CD14-positive monocyte (primary cell): Measurements from ENCODE around the gene DGCR2. TPM values are rescaled to one million over a fixed set of nuclear protein-coding genes. Genes with fewer than 3 reads are reported as not detected.
A peak's percentile ranks its signal among the peaks of the same experiment; 100 is the strongest.

Experiments used
- DNase-seq, 3 donors: peaks; one replicate each; pipeline ENCODE4 v3.0.0-alpha.2; 2011 to 2022
- H2AFZ ChIP-seq: 2 replicates; pipeline ENCODE4 v1.6.0; 2012; ENCODE audit warnings: mild to moderate bottlenecking, low read depth, low read length, inconsistent platforms; ENCODE audit not compliant: insufficient read depth, poor library complexity, severe bottlenecking
- H3K27ac ChIP-seq, 2 donors: 1 replicate in 1 of 2; 2 replicates in 1 of 2; pipeline ENCODE4 v1.5.1; 2012 to 2013; ENCODE audit warnings: low read length in 2 of 2, control low read depth in 1 of 2, inconsistent platforms in 1 of 2, low read depth in 1 of 2, mild to moderate bottlenecking in 1 of 2
- H3K27me3 ChIP-seq, 2 donors: one replicate each; pipeline versions ENCODE4 v1.6.0 to v1.6.1; 2011 to 2013; ENCODE audit warnings: low read length in 2 of 2; ENCODE audit not compliant: control insufficient read depth in 2 of 2, insufficient read depth in 2 of 2
- H3K36me3 ChIP-seq, 2 donors: replicated peaks in 1 of 2; 1 replicate in 1 of 2; 2 replicates in 1 of 2; pipeline versions ENCODE4 v1.5.1 to v1.6.1; 2012 to 2013; ENCODE audit warnings: low read length in 2 of 2, control low read depth in 1 of 2, inconsistent platforms in 1 of 2, mild to moderate bottlenecking in 1 of 2; ENCODE audit not compliant: insufficient read depth in 2 of 2, control insufficient read depth in 1 of 2
- H3K4me1 ChIP-seq, 2 donors: 1 replicate in 1 of 2; 2 replicates in 1 of 2; pipeline versions ENCODE4 v1.5.1 to v1.6.1; 2012 to 2013; ENCODE audit warnings: low read length in 2 of 2, control low read depth in 1 of 2, inconsistent platforms in 1 of 2, mild to moderate bottlenecking in 1 of 2, moderate library complexity in 1 of 2; ENCODE audit not compliant: insufficient read depth in 2 of 2, control insufficient read depth in 1 of 2
- H3K4me2 ChIP-seq: replicated peaks from 2 replicates; pipeline ENCODE3; 2012; ENCODE audit warnings: low read length, moderate library complexity, mild to moderate bottlenecking; ENCODE audit not compliant: poor library complexity, severe bottlenecking; ENCODE audit errors: extremely low read depth
- H3K4me3 ChIP-seq, 3 experiments: fragments of 200-600 bp in 1 of 3; sonication (generic) in 1 of 3; replicated peaks in 1 of 3; 1 replicate in 2 of 3; 2 replicates in 1 of 3; pipeline ENCODE4 v1.5.1; 2011 to 2013; ENCODE audit warnings: low read length in 3 of 3, mild to moderate bottlenecking in 3 of 3, control low read depth in 2 of 3, low read depth in 2 of 3, inconsistent platforms in 1 of 3, moderate library complexity in 1 of 3
- H3K79me2 ChIP-seq: 2 replicates; pipeline ENCODE4 v1.6.0; 2012; ENCODE audit warnings: mild to moderate bottlenecking, control low read depth, inconsistent platforms, low read length, moderate library complexity; ENCODE audit not compliant: insufficient read depth
- H3K9ac ChIP-seq: 2 replicates; pipeline ENCODE4 v1.6.0; 2017; ENCODE audit warnings: low read length, mild to moderate bottlenecking; ENCODE audit not compliant: insufficient read depth, poor library complexity, severe bottlenecking
- H3K9me3 ChIP-seq, 2 donors: replicated peaks in 1 of 2; 1 replicate in 1 of 2; 2 replicates in 1 of 2; pipeline versions ENCODE4 v1.5.1 to v1.6.1; 2012 to 2013; ENCODE audit warnings: low read length in 2 of 2, control low read depth in 1 of 2; ENCODE audit not compliant: control insufficient read depth in 1 of 2, insufficient read depth in 1 of 2
- H4K20me1 ChIP-seq: 2 replicates; pipeline ENCODE4 v1.6.0; 2012; ENCODE audit warnings: mild to moderate bottlenecking, low read length, control low read depth, moderate library complexity; ENCODE audit not compliant: insufficient read depth
- H3K27ac Mint-ChIP-seq, 7 donors: one replicate each; pipeline ENCODE4 v1.8.0; 2020; ENCODE audit warnings: mild to moderate bottlenecking in 7 of 7, mixed read lengths in 7 of 7, moderate library complexity in 6 of 7, inconsistent platforms in 2 of 7
- H3K27me3 Mint-ChIP-seq, 3 donors: one replicate each; pipeline ENCODE4 v1.8.0; 2021 to 2022; ENCODE audit warnings: low read depth in 3 of 3, mild to moderate bottlenecking in 3 of 3, mixed read lengths in 3 of 3, moderate library complexity in 3 of 3, inconsistent platforms in 1 of 3
- H3K36me3 Mint-ChIP-seq, 2 donors: one replicate each; pipeline ENCODE4 v1.8.0; 2020; ENCODE audit warnings: mixed read lengths in 2 of 2, inconsistent platforms in 1 of 2, mild to moderate bottlenecking in 1 of 2
- H3K4me1 Mint-ChIP-seq: one replicate; pipeline ENCODE4 v1.8.0; 2020; ENCODE audit warnings: mild to moderate bottlenecking, mixed read lengths
- H3K4me3 Mint-ChIP-seq, 2 donors: one replicate each; pipeline ENCODE4 v1.8.0; 2020; ENCODE audit warnings: mild to moderate bottlenecking in 2 of 2, mixed read lengths in 2 of 2, moderate library complexity in 1 of 2
- H3K9me3 Mint-ChIP-seq, 7 donors: one replicate each; pipeline ENCODE4 v1.8.0; 2020 to 2022; ENCODE audit warnings: mixed read lengths in 7 of 7, mild to moderate bottlenecking in 6 of 7, moderate library complexity in 6 of 7, inconsistent platforms in 2 of 7
- WGBS: methylation state at CpG from one replicate; pipeline ENCODE4 v1.1.5; 2013; ENCODE audit warnings: missing lambda C conversion rate; ENCODE audit not compliant: insufficient coverage; 5-methylcytosine and 5-hydroxymethylcytosine counted together
- intact Hi-C, 2 donors: fragments of 100-400 bp; cut with micrococcal nuclease; formaldehyde crosslinking; loops; one replicate each; pipeline versions ENCODE4 v1.15.0 to v1.15.1; 2023
- polyA plus RNA-seq, 3 donors: library from polyadenylated mRNA; depleted of rRNA in 1 of 3; unstranded in 2 of 3; stranded (reverse) in 1 of 3; fragments of 300-500 nt in 2 of 3; fragments of >200 nt in 1 of 3; fragmentation: Illumina TruSeq in 2 of 3; gene quantifications; 1 replicate in 2 of 3; 2 replicates in 1 of 3; pipeline ENCODE4 v1.2.3, GENCODE V29; 2012 to 2021
- TF ChIP-seq, protein P1 (sequence below): fragments of 200-600 bp; IDR thresholded peaks from one replicate; pipeline ENCODE4 v1.8.0; 2022; ENCODE audit warnings: antibody characterized with exemption, mild to moderate bottlenecking

Gene DGCR2
- polyA plus RNA-seq, 3 donors, result 28.9 to 37.0 (median 36.2) TPM

DNA sequence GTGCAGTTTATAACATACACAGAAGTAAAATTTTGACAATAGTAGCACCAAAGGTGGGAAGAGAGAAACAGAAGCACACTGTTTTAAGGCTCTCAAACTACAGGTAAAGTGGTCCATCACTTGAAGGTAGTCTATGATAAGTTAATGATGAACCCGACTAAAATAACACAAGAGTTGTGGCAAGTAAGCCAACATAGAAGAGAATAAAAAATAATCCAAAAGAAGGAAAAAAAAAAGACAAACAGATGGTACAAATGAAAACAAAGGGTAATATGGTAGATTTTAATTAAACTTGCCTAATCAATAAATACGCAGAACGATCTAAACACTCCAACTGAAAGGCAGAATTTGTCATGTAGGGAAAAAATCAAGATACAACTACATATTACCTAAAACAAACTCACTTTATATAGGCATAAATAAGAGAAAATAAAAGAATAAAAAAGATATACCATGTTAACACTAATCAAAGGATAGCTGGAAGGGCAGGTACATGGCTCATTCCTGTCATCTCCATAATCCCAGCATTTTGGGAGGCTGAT is 31.6 kb downstream of the DGCR2 start:
- Histone ChIP-seq H3K79me2 (peaks cover 89% of the 10 kb centered on the region), H3K27me3 (no peaks in the 10 kb centered on the region), H3K9ac (no peak overlapping the region), H3K4me2 (no peak overlapping the region), H3K36me3 (peaks cover 2 to 32% of the 10 kb centered on the region in 2 donors), H3K4me1 (peaks cover 51 to 60% of the 10 kb centered on the region in 2 donors), H3K4me3 (no peak overlapping the region), H2AFZ (no peak overlapping the region), H3K9me3 (no peaks in the 10 kb centered on the region), H3K27ac (no peak overlapping the region), H4K20me1 (peaks cover 20% of the 10 kb centered on the region)
- H3K27ac Mint-ChIP-seq, result peak overlapping the region in 1 of 7 donors; percentile 30
- H3K9me3 Mint-ChIP-seq, result no peaks in the 10 kb centered on the region
- no CpG with 5 or more reads among the region's 3 CpGs for WGBS
- H3K27me3 Mint-ChIP-seq, result peaks cover 0 to 2% (median 0%) of the 10 kb centered on the region in 3 donors
- intact Hi-C loops, result no loop called here
- no peak for DNase-seq
- TF ChIP-seq, protein P1, sequence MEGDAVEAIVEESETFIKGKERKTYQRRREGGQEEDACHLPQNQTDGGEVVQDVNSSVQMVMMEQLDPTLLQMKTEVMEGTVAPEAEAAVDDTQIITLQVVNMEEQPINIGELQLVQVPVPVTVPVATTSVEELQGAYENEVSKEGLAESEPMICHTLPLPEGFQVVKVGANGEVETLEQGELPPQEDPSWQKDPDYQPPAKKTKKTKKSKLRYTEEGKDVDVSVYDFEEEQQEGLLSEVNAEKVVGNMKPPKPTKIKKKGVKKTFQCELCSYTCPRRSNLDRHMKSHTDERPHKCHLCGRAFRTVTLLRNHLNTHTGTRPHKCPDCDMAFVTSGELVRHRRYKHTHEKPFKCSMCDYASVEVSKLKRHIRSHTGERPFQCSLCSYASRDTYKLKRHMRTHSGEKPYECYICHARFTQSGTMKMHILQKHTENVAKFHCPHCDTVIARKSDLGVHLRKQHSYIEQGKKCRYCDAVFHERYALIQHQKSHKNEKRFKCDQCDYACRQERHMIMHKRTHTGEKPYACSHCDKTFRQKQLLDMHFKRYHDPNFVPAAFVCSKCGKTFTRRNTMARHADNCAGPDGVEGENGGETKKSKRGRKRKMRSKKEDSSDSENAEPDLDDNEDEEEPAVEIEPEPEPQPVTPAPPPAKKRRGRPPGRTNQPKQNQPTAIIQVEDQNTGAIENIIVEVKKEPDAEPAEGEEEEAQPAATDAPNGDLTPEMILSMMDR, result no peak
- H3K4me1 Mint-ChIP-seq, result peaks cover 63% of the 10 kb centered on the region
- H3K4me3 Mint-ChIP-seq, result no peak overlapping the region
- peaks cover 18 to 44% of the 10 kb centered on the region in 2 donors for H3K36me3 Mint-ChIP-seq

DNA sequence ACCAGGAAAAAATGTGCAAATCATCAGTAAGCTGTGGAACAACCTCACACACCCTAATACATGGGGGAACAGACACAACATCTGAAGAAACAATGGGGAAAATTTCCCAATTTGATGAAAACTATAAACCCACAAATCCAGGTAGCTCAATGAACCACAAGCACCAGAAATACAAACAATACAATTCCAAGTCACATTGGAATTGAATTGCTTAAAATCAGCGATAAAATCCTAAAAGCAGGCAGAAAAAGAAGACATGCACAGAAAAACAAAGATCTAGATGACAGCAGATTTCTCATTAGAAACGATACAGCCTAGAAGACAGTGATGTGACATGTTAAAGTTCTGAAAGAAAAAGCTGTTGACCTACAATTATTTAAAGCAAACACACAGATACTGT is 32.0 kb downstream of the DGCR2 start:
- DNase-seq, result no peak
- H3K4me3 ChIP-seq, result no peak overlapping the region
- peaks cover 84% of the 10 kb centered on the region for H3K79me2 ChIP-seq

More for the DNA sequence above, 32.0 kb downstream of the DGCR2 start:
- no peaks in the 10 kb centered on the region for H3K9me3 Mint-ChIP-seq
- Histone ChIP-seq H3K9ac (no peak overlapping the region), H2AFZ (no peak overlapping the region), H4K20me1 (peaks cover 15% of the 10 kb centered on the region), H3K36me3 (peaks cover 2 to 32% of the 10 kb centered on the region in 2 donors), H3K9me3 (no peaks in the 10 kb centered on the region), H3K27me3 (no peaks in the 10 kb centered on the region), H3K4me1 (peaks cover 55 to 65% of the 10 kb centered on the region in 2 donors), H3K4me2 (no peak overlapping the region), H3K27ac (no peak overlapping the region)
- no peak overlapping the region for H3K4me3 Mint-ChIP-seq
- WGBS, result no CpG with 5 or more reads among the region's 2 CpGs
- peak overlapping the region in 1 of 7 donors; percentile 25 for H3K27ac Mint-ChIP-seq
- peaks cover 67% of the 10 kb centered on the region for H3K4me1 Mint-ChIP-seq
- intact Hi-C loops, result no loop called here
- H3K36me3 Mint-ChIP-seq, result peaks cover 18 to 42% of the 10 kb centered on the region in 2 donors
- TF ChIP-seq, protein P1, result no peak
- H3K27me3 Mint-ChIP-seq, result peaks cover 0 to 2% (median 0%) of the 10 kb centered on the region in 3 donors
